22Rv1 (cell line): ENCODE data around the gene PDE6C.

ENCODE experiments used
- ZFX ChIP-seq: fragments of 450-650 bp; IDR thresholded peaks from 2 replicates; pipeline ENCODE4 v1.6.1; 2017; ENCODE audit warnings: antibody characterized with exemption, borderline replicate concordance
- TF ChIP-seq, protein P1 (sequence below): fragments of 450-650 bp; IDR thresholded peaks from 2 replicates; pipeline ENCODE4 v1.5.1; 2017; ENCODE audit warnings: mild to moderate bottlenecking

DNA sequence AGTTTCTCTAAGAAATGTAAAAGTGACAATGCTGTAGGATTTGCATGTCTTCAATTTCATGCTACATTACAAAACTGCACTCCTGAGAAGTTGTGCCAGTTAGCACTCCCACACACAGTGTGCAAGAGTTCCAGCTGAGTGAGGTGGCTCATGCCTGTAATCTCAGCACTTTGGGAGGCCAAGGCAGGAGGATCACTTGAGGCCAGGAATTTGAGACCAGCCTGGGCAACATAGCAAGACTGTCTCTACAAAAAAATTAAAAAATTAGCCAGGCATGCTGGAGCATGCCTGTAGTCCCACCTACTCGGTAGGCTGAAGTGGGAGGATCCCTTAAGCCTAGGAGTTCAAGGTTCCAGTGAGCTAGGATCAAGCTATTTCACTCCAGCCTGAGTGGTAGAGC is 45.4 kb downstream of the PDE6C start:
- TF ChIP-seq, protein P1, sequence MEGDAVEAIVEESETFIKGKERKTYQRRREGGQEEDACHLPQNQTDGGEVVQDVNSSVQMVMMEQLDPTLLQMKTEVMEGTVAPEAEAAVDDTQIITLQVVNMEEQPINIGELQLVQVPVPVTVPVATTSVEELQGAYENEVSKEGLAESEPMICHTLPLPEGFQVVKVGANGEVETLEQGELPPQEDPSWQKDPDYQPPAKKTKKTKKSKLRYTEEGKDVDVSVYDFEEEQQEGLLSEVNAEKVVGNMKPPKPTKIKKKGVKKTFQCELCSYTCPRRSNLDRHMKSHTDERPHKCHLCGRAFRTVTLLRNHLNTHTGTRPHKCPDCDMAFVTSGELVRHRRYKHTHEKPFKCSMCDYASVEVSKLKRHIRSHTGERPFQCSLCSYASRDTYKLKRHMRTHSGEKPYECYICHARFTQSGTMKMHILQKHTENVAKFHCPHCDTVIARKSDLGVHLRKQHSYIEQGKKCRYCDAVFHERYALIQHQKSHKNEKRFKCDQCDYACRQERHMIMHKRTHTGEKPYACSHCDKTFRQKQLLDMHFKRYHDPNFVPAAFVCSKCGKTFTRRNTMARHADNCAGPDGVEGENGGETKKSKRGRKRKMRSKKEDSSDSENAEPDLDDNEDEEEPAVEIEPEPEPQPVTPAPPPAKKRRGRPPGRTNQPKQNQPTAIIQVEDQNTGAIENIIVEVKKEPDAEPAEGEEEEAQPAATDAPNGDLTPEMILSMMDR: no peak
- TF ChIP-seq ZFX: no peak
